ENCODE measurements around the gene CD86.
A peak's percentile ranks its signal among the peaks of the same experiment; 100 is the strongest.
"Not testable (repeated sequence)": the region's sequence is repeated elsewhere in the genome, so short reads cannot be mapped to it uniquely, and the experiment has no call there.

CD86 gene

GRCh38 chr3:122094693-122095092 lies 39.5 kb downstream of the CD86 start:
- DNase-seq: no peak

GRCh38 chr3:122097141-122097540 lies 42.0 kb downstream of the CD86 start:
- DNase-seq: no peak

GRCh38 chr3:122098611-122099010 lies 43.4 kb downstream of the CD86 start:
- no peak for DNase-seq

GRCh38 chr3:122099255-122099654 lies 44.1 kb downstream of the CD86 start:
- no peak for DNase-seq

GRCh38 chr3:122100083-122100482 lies 44.9 kb downstream of the CD86 start:
- no peak for DNase-seq

GRCh38 chr3:122100591-122101463 lies 45.7 kb downstream of the CD86 start:
- DNase-seq: no peak

- peak; percentile 58 for DNase-seq
Measured at GRCh38 chr3:122101646-122102045, 46.5 kb downstream of the CD86 start.

GRCh38 chr3:122102191-122102935 lies 47.2 kb downstream of the CD86 start:
- DNase-seq: no peak

- DNase-seq: no peak
Measured at GRCh38 chr3:122103821-122104514, 48.8 kb downstream of the CD86 start.

- no peak for DNase-seq
Measured at GRCh38 chr3:122104515-122105194, 49.5 kb downstream of the CD86 start.

GRCh38 chr3:122105626-122106025 lies 50.5 kb downstream of the CD86 start:
- no peak for DNase-seq

- no peak for DNase-seq
Measured at GRCh38 chr3:122107171-122107570, 52.0 kb downstream of the CD86 start.

GRCh38 chr3:122111974-122112373 lies 56.8 kb downstream of the CD86 start:
- DNase-seq: no peak

- DNase-seq: no peak
Measured at GRCh38 chr3:122112754-122113153, 57.6 kb downstream of the CD86 start.

- DNase-seq: no peak
Measured at GRCh38 chr3:122123850-122124249, 68.7 kb downstream of the CD86 start.

- DNase-seq: no peak
Measured at GRCh38 chr3:122132949-122133540, 77.9 kb downstream of the CD86 start.

- DNase-seq: no peak
Measured at GRCh38 chr3:122146466-122146865, 91.3 kb downstream of the CD86 start.

GRCh38 chr3:122148941-122149627 lies 93.9 kb downstream of the CD86 start:
- DNase-seq: no peak

GRCh38 chr3:122151480-122151879 lies 96.3 kb downstream of the CD86 start:
- DNase-seq: no peak

GRCh38 chr3:122164983-122165382 lies 109.8 kb downstream of the CD86 start:
- DNase-seq: not testable (repeated sequence)

GRCh38 chr3:122167630-122168029 lies 112.5 kb downstream of the CD86 start:
- no peak for DNase-seq

GRCh38 chr3:122168044-122168443 lies 112.9 kb downstream of the CD86 start:
- no peak for DNase-seq
